GM12891 (cell line): Measurements from ENCODE around the gene PCDH10.

Experiments
- DNase-seq: peaks from one replicate; pipeline ENCODE4 v3.0.0; 2011; ENCODE audit warnings: low spot score; ENCODE audit not compliant: insufficient read length
- FAIRE-seq: peaks from 2 replicates; lab custom pipeline; 2011; peaks lifted over from hg19 to GRCh38; lab: Jason Lieb, UNC
- PAX5 ChIP-seq: IDR thresholded peaks from 2 replicates; pipeline ENCODE4 v1.6.1; 2011; ENCODE audit warnings: low read length, moderate library complexity, mild to moderate bottlenecking; ENCODE audit not compliant: insufficient read depth, severe bottlenecking
- POLR2A ChIP-seq: IDR thresholded peaks from 2 replicates; pipeline ENCODE4 v1.6.1; 2011; ENCODE audit warnings: low read depth, low read length, control low read depth
- POLR2AphosphoS5 ChIP-seq: IDR thresholded peaks from 2 replicates; pipeline ENCODE4 v1.6.1; 2011; ENCODE audit warnings: low read depth, low read length, control low read depth
- POU2F2 ChIP-seq: IDR thresholded peaks from 2 replicates; pipeline ENCODE4 v1.6.1; 2011; ENCODE audit warnings: low read depth, mild to moderate bottlenecking, control low read depth, low read length, moderate library complexity
- SPI1 ChIP-seq: IDR thresholded peaks from 2 replicates; pipeline ENCODE4 v1.6.1; 2011; ENCODE audit warnings: low read depth, low read length, control low read depth
- TAF1 ChIP-seq: IDR thresholded peaks from 2 replicates; pipeline ENCODE4 v1.6.1; 2011; ENCODE audit warnings: low read depth, low read length, control low read depth

The PCDH10 gene

DNA sequence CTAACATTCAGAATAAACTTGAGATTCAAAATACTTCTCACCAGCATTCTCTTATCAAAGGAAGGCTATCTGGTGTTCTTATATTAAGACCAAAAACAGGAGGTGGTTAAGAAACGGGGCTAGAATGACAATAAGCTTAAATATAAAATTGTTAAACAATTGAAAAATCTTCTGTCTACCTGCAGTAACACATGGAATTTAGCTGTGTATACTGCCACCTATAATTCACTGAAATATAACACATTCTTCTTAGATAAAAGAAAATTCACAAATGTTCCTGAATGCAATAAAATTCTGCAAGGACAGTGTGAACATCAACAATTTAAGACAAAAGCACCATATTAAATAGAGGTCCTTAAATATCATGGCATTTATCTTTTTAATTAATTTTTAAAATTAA is 11.5 kb upstream of the PCDH10 start:
- DNase-seq (no peak), FAIRE-seq (no peak)
- TF ChIP-seq PAX5 (no peak), POLR2A (no peak), SPI1 (no peak), POU2F2 (no peak), POLR2AphosphoS5 (no peak), TAF1 (no peak)

DNA sequence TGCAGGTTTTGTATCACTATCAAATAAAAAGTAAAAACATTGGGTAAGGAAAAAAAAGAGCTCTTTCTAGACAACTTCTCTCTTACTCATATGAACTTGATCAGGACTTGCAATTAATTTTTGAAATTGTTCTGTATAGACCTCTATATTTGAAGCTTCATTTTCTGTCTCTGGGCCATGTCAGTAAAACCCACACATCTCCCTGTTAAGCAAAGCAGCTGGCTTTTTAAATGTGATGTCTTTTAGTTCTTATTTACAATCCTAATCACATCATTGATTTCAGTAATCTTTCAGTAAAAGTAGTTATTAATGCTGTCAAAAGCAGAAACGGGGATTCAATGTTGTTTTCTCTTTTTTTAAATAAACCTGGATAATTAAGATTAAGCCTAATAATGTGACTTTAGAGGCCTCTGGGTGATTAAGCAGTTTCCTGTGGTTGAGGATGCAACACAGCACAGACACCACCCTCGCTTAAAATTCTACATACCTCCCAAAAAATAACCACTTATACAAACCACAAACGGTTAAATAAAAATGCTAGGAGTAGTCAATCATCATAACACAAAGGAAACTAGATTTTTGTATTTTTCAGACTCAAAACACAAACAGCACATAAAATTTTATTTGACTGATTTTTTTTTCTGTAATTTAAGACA is 5.2 kb upstream of the PCDH10 start:
- TF ChIP-seq POLR2A (no peak), POU2F2 (no peak), SPI1 (no peak), POLR2AphosphoS5 (no peak), PAX5 (no peak), TAF1 (no peak)
- FAIRE-seq (no peak), DNase-seq (no peak)

DNA sequence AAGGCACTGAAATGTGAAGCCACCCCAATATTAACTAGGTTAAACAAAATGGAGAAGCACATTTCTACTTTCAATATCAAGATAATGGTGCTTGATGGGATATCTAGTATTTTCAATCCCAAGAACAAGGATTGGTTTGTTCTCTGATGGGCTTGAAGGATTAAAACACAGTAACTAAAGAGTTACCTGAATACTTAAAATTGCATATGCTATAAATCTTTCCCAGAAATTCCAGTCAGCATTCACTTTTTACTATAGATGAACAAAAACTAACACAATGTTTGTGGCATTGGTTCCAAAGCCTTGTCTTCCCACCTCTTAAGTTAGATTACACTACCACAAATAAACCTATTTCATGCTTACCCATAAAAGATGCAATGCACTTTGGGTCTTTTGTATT is 3.9 kb upstream of the PCDH10 start:
- DNase-seq: no peak
- FAIRE-seq: no peak
- no peak for TF ChIP-seq SPI1

DNA sequence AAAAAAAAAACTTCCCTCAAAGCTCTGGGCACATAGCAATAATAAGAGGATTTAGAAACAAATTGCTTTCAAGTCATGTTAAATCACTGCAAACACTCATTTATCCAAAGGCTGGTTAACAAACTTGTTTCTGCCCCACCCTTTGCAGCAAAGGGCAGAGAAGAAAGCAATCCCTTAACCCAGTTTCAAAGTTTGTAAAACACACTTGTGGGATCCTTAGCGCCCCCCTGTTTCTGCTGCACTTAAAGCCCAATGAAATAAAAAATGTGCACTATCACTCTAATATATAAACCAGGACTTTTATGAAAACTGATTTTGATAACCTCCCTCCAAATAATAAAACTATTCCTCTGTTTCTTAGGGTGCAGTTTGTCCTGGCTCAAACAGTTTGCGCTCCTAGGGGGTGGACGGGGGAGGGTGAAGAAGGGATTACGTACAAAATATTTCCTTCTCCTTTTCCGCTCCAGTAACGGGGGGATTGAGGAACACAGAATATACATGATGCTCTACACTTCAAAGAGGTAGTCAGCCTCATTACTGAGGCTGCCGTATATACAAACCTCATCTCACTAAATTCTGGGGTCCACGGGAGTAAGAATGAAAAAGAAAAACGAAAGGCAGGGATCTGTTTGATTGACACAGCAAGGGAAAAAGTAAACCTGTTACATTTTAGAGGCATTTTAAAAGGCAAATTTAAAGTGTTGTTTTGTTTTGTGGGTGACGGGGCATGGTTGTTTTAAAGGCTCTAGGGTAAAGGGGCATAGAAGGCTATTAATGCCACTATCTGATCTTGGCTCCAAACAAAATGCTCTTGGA is 3.1 kb upstream of the PCDH10 start:
- no peak for DNase-seq
- TF ChIP-seq POLR2AphosphoS5 (no peak), PAX5 (no peak), POLR2A (no peak), TAF1 (no peak), SPI1 (no peak), POU2F2 (no peak)

DNA sequence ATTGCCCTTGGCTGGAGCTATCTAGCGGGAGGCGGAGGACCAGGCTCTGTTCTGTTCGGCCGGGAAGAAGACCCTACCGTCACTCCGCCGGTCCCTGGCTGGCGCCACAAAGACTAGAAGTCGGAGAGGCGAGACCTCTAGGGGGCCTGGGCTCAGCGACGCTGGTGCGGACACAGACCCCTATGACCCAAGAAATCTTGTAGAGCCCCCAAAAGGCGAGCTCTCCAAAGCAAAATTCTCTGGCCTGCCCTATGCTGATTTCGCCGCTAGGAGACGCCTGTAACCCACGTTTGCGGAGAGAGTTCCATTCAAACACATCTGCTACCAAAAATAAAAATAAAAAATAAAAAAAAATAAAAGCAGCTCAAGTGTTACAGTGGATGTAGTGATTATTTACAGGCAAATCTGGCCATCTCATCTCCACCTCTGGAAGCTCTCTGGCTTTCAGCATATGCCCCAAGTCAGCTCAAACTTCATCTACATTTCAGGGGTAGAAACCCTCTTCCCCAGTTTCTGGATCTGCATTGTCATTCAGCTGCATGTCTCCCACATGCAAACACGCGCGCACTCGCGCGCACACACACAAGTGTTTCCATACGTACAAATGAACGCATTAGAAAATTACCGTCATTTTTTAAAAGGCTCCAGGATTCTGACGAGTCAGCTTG is 2.4 kb upstream of the PCDH10 start:
- DNase-seq (peak; percentile 21), FAIRE-seq (no peak)
- no peak for TF ChIP-seq POU2F2
- no peak for TF ChIP-seq POLR2A
- no peak for TF ChIP-seq SPI1
- no peak for TF ChIP-seq POLR2AphosphoS5
- no peak for TF ChIP-seq PAX5
- TF ChIP-seq TAF1: no peak

More for the DNA sequence above, 3.1 kb upstream of the PCDH10 start:
- no peak for FAIRE-seq

DNA sequence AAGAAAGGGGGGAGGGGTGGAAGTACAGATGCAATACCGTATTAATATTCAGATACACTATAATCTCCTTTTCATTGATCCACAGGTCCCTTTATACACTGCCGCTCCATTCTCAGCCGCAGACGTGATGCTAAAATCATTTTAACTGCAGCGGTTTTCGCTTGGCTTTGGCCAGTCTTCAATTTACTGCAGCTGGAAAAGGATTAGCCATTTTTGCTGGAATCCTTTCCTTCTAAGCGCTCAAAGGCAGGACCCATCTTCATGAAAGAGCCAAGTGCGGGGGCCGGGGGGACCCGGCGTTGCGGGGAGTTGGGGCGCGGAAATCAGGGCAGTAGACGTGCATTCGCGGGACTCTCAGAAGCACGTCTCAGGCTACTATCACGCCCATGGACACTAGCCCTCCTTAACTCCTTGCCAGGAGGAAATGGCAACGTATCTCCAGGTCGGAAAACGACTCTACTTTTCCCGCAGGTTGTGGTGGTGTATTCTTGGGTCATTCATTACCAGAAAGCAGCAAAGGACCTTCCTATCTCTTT is 1.7 kb upstream of the PCDH10 start:
- no peak for FAIRE-seq
- TF ChIP-seq POU2F2 (no peak), POLR2A (no peak), POLR2AphosphoS5 (no peak), PAX5 (no peak), SPI1 (no peak), TAF1 (no peak)

DNA sequence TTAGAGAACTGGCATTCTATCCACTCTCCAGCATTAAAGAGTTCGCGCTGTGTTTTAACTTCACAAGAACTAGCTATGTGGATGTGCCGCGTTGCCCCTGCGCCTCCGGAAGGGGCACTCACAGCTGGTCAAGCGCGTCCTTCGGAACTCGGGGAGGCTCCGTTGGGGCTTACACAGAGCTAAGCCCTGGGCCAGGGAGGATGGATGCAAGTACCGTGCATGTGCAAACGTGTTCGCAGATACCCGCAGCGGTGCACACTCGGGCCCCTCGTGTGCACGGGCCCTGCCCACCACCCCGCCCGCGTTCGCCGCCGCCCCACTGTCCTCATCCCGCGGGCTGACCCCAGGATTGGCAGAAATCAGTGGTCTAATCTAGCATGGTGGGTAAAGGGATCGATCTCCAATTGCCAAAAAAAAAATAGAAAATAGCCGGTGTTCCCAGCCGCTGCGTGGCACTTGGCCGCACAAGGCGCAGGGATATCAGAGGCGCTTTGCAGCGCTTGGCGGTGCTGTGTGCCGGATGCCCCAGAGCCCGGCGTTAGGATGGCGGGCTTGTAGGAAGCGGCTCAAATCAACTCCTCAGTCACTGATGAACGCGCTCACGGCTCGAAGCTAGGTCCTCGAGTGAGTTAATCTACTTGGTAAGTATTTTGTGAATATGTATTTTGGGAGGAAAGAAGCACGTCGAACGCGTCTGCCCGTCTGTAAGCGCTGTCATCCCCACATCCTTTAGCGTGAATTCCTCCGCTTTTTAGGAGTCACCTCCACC is 989 bp upstream of the PCDH10 start:
- FAIRE-seq (no peak), DNase-seq (no peak)
- no peak for TF ChIP-seq POLR2A
- no peak for TF ChIP-seq SPI1
- no peak for TF ChIP-seq PAX5
- TF ChIP-seq POLR2AphosphoS5: no peak
- TF ChIP-seq POU2F2: no peak

More for the DNA sequence above, 1.7 kb upstream of the PCDH10 start:
- DNase-seq: no peak

DNA sequence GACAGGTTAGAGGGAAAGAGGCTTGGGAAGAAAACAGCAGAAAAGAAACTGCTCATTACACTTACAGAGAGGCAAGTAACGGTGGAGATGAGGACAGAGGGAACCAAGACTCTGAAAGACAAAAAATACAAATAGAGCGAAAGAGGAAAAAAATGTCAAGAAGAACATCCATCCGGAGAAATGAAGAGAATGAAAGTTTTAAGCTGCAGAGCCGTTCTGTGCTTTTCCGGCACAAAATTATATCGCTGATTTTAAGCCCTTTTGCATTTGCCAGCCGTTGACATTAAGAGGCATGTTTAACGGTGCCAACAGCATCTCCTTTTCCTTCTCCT is 236 bp downstream of the PCDH10 start:
- TF ChIP-seq POLR2AphosphoS5: no peak
- no peak for TF ChIP-seq POLR2A
- TF ChIP-seq TAF1: no peak
- TF ChIP-seq SPI1: no peak
- TF ChIP-seq POU2F2: no peak
- TF ChIP-seq PAX5: no peak
- FAIRE-seq: no peak

DNA sequence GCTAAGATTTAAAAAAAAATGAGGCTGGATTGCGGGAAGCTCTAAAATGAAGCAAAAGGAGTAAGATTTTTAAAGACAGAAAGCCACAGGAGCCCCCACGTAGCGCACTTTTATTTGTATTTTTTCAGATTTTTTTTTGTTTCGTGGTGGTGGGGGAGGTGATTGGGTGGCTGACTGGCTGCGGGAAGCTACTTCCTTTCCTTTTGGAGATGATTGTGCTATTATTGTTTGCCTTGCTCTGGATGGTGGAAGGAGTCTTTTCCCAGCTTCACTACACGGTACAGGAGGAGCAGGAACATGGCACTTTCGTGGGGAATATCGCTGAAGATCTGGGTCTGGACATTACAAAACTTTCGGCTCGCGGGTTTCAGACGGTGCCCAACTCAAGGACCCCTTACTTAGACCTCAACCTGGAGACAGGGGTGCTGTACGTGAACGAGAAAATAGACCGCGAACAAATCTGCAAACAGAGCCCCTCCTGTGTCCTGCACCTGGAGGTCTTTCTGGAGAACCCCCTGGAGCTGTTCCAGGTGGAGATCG is 908 bp downstream of the PCDH10 start:
- DNase-seq (no peak), FAIRE-seq (no peak)
- TF ChIP-seq POLR2AphosphoS5: no peak
- TF ChIP-seq POU2F2: no peak
- TF ChIP-seq PAX5: no peak
- no peak for TF ChIP-seq POLR2A
- TF ChIP-seq SPI1: no peak
- no peak for TF ChIP-seq TAF1

More for the DNA sequence above, 236 bp downstream of the PCDH10 start:
- DNase-seq: no peak
